ENCODE results near the gene LMF1.

GRCh38 chr16:908526-909155, 62.1 kb downstream of the LMF1 start:
- no peak for TF ChIP-seq POLR2A (IDR thresholded peaks at IDR 0.05)
- TF ChIP-seq CTCF (IDR thresholded peaks at IDR 0.05): no peak
